Left renal pelvis (tissue), 4 donors: ENCODE measurements around the gene DDIT3. TPM values are rescaled to one million over a fixed set of nuclear protein-coding genes. Genes with fewer than 3 reads are reported as not detected.
"Not testable (repeated sequence)": the region's sequence is repeated elsewhere in the genome, so short reads cannot be mapped to it uniquely, and the experiment has no call there.

Experiments used
- DNase-seq, 4 donors: peaks; one replicate each; pipeline ENCODE4 v3.0.0-alpha.2; 2013; ENCODE audit warnings: low read depth in 4 of 4, low spot score in 3 of 4
- polyA plus RNA-seq, 4 donors: library from polyadenylated mRNA; unstranded; fragments of 120-200 nt; gene quantifications; one replicate each; pipeline ENCODE4 v1.2.1, GENCODE V29; 2013; ENCODE audit not compliant: insufficient read length in 4 of 4

DDIT3 gene
- polyA plus RNA-seq, 4 donors: 16.3 to 34.6 (median 29.8) TPM

DNA sequence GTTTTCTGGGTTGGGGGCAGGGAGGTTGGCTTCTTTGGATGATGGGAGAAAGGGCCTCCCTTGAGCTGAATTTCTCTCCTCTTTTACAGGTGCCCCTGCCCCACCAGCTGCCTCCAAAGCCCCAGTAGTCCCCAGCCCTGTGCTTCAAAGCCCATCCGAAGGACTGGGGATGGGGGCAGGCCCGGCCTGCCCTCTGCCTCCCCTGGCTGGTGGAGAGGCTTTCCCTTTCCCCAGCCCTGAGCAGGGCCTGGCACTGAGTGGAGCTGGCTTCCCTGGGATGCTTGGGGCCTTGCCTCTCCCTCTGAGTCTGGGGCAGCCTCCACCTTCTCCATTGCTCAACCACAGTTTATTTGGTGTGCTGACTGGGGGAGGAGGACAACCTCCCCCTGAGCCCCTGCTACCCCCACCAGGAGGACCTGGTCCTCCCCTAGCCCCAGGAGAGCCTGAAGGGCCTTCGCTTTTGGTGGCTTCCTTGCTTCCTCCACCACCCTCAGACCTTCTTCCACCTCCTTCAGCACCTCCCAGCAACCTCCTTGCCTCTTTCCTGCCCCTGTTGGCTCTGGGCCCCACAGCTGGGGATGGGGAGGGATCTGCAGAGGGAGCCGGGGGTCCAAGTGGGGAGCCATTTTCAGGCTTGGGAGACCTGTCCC is 6.3 kb upstream of the DDIT3 start:
- no peak for DNase-seq

DNA sequence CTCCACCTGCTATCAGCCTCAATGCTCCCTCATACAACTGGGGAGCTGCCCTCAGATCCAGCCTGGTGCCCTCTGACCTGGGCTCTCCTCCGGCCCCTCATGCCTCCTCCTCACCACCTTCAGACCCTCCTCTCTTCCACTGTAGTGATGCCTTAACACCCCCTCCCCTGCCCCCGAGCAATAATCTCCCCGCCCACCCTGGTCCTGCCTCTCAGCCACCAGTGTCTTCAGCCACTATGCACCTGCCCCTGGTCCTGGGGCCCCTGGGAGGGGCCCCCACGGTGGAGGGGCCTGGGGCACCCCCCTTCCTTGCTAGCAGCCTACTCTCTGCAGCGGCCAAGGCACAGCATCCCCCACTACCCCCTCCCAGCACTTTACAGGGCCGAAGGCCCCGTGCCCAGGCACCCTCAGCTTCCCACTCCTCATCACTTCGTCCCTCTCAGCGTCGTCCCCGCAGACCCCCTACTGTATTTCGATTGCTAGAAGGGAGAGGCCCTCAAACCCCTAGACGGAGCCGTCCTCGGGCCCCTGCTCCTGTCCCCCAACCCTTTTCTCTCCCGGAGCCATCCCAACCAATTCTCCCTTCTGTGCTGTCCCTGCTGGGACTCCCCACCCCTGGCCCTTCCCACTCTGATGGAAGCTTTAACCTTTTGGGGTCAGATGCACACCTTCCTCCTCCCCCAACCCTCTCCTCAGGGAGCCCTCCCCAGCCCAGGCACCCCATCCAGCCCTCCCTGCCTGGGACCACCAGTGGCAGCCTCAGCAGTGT is 5.5 kb upstream of the DDIT3 start:
- DNase-seq: no peak

DNA sequence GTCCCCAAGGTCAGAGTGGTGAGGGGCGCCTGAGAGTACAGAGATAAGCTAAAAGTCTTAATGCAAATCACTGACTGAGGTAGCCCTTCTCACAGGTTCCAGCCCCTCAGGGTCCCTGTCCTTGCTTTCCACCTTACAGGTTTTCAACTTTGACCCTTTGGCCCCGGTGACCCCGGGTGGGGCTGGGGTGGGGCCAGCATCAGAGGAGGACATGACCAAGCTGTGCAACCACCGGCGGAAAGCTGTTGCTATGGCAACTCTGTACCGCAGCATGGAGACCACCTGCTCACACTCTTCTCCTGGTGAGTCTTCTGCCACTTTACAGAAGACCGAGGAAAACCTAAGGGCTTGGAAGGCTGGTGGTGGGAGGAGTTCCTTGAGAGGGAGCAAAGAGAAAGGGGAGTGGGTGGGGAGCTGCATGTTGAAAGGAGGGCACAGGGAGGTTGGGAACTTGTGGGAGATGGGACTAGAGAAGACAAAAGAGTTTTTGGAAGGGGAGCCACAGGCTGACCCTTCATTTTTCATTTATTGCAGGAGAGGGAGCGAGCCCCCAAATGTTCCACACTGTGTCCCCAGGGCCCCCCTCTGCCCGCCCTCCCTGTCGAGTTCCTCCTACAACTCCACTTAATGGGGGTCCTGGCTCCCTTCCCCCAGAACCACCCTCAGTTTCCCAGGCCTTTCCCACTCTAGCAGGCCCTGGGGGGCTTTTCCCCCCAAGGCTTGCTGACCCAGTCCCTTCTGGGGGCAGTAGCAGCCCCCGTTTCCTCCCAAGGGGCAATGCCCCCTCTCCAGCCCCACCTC is 4.7 kb upstream of the DDIT3 start:
- DNase-seq: no peak

DNA sequence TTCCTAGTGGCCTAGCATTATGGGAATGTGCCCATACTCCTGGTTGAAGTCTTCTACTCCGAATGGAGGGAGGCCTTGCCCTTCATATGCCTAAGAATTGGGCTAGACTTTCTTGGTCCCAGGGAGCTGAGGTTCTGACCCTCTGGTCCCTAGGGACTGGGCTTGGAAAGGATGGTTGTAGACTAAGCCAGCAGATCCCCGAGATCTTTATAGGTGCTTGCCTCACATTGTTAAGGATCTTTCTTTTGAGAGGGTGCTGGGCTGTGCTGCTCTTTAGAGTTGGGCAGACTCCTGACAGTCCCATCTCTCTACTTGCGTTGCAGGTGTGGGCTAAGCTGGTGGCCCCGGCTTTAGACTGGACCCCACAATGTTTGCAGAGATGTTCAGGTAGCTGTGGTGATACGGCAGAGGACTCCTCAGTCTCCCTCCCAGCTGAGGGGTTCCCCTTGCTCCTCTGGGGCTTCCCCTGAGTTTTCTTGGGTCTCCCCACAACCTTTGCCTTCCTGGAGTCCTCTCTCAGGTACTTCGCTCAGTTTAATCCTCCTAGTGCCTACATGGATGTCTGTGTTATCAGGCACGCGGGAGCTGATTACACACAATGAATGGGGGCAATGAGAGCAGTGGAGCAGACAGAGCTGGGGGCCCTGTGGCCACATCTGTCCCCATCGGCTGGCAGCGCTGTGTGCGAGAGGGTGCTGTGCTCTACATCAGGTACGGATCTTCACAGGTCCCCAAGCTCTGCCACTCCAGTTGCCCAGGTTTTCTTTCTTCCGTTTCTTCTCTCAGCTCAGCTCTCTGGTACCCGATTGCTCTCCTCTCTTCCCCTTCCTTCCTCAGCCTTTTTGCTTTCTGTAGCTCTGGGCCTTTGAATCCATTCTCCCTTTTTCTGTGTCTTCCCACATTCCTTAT is 3.6 kb upstream of the DDIT3 start:
- DNase-seq: no peak

DNA sequence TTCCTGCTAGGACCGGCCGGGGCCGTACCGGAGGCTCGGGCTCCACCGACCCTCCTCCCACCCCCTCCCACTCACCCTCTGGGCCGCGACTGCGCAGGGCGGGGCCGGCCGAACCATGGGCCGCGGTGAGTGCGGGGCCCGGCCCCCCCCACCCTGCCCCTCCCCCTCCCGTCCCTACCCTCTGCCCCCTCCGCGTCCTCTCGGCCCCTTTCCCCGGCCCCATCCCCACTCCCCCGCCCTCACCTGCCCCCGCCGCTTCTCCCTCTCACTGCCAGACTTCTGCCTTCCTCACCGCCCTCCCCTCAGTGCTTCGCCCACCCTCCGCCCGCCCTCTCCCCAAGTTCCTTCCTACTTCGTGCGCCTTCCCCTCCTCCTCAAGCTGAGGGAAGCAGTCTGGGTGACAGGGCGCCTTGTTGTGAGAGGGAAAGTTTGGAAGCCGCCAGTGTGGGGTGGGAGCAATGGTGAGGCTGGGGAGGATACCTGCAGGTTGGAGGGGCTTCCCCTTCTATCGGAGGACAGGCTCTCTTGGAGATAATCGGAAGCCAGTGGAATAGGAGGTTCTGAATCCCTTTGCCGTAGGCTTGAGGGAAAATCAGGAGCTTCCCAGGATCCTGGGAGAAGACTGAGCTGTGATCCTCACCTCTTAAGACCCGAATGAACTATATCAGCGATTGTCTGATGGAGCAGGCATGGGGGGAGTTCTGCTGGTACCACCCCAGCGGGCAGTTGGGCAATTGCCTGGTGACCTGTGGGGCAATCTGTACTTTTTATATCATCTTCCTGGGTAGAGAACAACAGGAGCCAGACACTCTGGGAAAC is 2.8 kb upstream of the DDIT3 start:
- peak in 3 of 4 donors; percentile 53 to 61 (median 59) for DNase-seq

DNA sequence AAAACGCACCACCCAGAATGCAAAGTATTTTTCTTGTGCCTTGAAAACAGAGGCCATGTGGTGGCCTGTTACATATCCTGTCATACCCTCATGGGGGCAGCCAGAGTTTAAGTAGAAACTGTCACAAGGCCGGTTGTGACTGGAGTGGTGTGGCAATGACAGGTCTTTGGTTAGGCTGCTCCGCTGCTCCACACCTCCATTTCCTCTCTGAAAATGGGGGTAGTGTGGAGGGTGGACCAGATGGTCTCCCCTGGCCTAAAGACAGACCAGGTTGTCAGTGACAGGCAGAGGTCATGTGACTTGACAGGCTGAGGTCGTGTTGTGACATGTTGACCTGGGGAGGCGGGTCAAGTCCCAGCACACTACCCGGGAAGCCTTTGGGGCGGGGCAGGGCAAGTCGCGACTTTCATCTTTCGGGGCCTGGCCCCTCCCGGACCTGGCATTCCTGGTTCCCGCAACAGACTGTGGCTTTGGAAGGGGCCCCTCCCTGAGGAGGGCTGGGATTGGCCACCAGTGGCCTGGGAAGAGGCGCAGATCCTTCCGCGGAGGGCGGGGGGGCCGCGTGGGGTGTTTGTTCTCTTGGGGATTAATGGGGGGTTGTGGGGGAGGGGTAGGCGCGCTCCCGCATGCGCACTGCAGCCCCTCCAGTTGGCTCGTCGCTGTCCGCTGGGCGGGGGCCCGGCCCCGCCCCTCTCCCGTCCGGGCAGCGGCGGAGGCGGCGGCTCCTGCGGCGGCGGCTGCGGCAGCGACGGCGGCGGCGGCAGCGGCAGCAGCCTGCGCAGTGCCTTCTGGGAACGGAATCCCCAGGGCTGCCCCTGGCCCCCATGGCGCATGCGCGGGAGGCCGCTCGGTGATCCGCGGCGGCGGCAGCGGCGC is 1.9 kb upstream of the DDIT3 start, which contains the start of gene MBD6:
Gene MBD6, plus strand, starts transcription at position 814 of the 876 bp plus-strand sequence. CDS start 1,480 bp downstream, outside the sequence.
- DNase-seq: peak in 3 of 4 donors; percentile 69 to 79 (median 78)

DNA sequence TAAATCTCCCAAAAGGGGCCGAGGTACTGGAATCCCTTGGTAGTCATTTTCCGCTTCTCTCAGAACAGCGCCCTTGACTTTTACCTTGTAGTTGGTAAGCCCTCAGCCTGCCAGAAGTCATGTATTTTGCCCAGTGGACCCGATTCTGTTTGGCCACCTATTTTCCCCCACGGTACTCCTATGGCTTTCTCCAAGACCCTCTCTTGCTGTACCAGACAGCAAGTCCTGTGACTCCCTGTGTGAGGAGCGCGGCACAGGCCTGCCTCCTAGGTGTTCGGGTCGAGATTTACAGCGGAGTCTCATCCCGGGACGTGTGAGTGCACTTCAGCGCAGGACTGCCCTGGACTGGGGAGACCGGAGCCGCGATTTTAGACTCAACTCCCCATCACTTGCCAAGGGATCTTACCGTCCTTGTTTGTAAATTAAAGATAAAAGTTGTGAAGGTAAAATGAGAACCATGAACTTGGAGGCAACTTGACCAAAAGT is 1.3 kb upstream of the DDIT3 start:
- peak in 2 of 4 donors; percentile 29 to 33 for DNase-seq

DNA sequence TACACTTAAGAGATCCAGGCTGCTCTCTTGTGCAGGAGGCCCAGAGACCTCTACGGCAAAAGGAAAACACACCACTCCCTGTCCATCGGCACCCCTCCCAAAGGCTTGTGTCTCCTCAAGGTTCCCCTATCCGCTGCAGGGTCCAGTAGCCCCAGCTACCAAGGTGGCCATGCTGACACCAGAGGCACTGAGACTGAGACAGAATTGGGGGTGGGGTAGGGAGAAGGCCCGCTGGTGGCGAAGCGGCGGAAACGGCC is 590 bp downstream of the DDIT3 start:
- no peak for DNase-seq

DNA sequence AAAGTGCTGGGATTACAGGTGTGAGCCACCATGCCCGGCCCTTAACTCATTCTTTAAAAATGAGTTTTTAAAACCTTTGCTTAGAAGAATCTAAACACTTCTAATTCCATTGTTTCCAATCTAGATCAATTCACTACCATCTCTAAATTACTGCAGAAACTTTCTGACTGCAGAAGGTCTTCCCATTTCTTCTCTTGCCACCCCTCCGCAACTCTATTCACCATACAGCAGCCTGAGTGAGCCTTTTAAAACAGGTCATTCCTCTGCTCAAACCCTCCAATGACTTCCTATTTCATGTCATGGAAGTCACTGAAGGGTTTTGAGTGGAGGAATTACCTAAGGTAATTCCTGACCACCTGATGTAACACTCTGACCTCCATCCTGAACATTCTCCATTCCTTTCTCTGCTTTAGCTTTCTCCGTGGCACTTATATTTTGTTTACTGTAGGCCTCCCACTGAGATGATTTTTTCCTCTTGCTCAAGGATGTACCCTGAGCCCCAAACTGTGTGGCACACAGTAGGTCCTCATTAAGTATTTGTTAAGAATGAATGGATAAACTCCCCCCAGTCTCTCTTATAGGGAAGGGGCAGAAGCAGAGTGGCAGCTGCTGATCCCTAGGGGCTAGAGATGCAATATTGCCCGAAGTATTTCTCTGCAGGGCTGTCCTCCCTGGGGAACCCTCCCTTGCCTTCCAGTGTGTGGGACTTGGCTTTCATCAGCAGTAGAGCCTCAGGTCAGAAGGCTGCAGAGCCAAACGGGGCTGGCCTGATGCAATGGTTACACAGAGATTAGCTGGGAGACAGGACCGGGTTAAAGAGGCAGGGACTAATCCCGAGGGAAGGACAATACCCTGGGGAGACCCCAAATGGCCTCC is 1.2 kb downstream of the DDIT3 start:
- no peak for DNase-seq

DNA sequence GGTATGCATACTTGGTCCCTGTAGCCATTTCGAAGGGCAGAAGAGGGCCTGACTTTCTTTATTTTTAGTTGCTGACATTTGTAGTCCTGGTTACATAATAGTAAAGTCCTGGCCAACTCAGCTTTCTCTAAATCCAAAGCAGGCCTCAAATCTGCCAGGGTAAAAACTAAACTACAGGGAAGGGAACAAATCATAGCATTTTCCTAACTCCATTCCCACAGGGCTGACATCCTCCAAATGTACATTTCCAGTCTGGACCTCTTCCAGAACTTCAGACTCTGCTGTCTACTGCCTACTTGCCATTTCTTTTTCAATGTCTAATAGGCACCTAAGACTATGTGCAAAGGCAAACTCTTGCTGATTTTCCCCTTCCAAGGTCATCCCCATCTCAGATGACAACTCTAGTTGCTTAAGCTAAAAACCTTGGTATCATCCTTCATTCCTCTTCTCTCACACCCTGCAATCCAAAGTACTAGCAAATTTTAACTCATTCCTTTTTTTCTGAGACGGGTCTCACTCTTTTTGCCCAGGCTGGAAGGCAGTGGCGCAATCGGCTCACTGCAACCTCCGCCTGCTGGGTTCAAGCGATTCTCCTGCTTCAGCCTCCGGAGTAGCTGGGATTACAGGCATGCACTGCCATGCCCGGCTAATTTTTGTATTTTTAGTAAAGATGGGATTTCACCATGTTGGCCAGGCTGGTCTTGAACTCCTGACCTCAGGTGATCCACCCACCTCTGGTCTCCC is 2.0 kb downstream of the DDIT3 start:
- no peak for DNase-seq

DNA sequence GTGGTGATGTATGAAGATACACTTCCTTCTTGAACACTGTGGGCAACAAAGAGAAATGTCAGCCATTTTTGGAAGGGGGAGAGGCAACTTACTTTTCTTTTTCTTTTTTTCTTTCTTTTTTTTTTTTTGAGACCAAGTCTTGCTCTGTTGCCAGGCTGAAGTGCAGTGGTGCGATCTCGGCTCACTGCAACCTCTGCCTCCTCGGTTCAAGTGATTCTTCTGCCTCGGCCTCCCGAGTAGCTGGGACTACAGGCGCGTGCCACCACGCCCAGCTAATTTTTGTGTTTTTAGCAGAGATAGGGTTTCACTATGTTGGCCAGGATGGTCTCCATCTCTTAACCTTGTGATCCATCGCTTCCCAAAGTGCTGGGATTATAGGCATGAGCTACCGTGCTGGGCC is 2.6 kb downstream of the DDIT3 start:
- not testable (repeated sequence) for DNase-seq

DNA sequence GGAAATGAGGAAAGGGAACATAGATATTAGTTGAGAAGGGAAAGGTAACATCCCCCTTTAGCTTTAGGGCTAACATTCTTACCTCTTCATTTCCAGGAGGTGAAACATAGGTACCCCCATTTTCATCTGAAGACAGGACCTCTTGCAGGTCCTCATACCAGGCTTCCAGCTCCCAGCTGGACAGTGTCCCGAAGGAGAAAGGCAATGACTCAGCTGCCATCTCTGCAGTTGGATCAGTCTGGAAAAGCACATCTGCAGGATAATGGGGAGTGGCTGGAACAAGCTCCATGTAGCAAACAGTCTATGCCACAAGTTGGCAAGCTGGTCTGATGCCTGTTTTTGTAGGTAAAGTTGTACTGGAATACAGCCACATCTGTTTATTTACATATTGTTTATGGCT is 3.1 kb downstream of the DDIT3 start:
- DNase-seq: no peak

DNA sequence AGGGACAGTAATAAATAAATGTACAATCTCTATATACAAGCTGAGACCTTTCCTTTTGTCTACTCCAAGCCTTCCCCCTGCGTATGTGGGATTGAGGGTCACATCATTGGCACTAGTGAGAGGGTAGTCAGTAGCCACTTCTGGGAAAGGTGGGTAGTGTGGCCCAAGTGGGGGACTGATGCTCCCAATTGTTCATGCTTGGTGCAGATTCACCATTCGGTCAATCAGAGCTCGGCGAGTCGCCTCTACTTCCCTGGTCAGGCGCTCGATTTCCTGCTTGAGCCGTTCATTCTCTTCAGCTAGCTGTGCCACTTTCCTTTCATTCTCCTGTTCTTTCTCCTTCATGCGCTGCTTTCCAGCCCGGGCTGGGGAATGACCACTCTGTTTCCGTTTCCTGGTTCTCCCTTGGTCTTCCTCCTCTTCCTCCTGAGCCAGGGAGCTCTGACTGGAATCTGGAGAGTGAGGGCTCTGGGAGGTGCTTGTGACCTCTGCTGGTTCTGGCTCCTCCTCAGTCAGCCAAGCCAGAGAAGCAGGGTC is 3.6 kb downstream of the DDIT3 start:
- no peak for DNase-seq

DNA sequence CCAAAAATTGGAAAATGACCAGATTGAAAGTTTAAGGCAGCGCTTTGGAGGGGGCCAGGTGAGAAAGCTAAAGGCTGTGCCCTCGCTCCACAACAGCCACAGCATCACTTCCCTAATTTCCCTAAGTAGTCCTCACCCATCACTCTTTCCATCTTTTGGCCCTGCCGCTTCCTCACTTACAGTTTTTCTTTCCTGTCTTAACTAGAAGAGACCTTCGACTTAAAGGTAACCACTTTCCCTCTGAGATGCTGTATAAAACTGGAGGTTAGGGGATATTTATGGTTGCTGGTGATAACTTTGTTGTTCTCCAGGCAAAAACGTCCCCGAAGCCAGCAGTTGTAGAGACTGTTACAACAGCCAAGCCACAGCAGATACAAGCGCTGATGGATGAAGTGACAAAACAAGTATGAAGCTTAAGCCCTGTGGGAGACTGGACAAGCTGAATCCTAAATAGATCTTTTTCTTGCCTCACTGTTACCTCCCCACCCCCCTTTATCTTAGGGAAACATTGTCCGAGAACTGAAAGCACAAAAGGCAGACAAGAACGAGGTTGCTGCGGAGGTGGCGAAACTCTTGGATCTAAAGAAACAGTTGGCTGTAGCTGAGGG is 4.3 kb downstream of the DDIT3 start:
- no peak for DNase-seq

DNA sequence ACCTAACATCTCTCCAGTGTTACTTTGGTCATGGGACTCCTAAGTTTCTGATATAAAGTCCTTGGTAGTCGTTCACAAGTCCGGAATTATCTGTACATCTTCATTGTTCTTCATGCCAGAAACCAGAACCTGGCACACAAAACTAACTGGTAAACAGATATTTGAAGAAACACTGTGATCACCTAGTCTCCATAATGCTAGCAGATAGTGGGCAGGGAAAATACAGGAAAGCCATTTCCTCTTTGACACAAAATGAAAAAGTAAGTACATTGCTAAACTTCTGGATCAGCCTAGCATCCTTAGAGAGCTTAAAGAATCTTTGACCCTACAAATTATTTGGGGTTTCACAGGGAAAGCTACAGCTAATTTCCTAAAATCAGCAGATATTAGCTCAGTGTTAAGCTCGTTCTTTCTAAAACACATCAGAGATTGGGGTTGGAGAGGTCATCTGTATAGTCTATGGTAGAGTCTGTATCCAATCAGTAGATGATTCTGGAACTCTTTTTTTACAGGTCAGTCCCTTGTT is 4.8 kb downstream of the DDIT3 start:
- no peak for DNase-seq
